SW480 (cell line): ENCODE data around the gene ATXN1.
"Not testable (repeated sequence)": the region's sequence is repeated elsewhere in the genome, so short reads cannot be mapped to it uniquely, and the experiment has no call there.

Experiments used
- DNase-seq: peaks from one replicate; pipeline ENCODE4 v3.0.0-alpha.2; 2016; ENCODE audit warnings: low spot score

Gene ATXN1

GRCh38 chr6:16760516-16761470, at the start of gene ATXN1:
Gene ATXN1 (minus strand): TSS chr6:16761460.
- peak; percentile 46 for DNase-seq

DNA sequence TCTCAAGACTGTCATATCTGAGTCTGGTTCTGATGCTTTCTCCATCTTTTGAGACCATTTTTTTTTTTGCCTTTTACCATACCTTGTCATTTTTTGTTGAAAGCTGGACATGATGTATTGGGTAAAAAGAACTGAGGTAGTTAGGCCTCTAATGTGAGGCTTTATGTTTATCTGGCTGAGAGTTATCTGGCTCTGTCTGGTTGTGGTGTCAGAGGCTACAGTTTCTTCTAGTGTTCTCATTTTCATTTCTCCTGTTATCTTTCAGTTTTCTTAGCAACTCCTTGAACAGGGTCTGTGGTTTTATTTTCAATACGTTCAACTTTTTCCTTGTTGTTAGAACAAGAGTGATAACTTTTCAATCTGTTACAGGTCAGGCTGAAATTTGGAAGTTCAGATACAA, 49.2 kb upstream of the ATXN1 start:
- no peak for DNase-seq

DNA sequence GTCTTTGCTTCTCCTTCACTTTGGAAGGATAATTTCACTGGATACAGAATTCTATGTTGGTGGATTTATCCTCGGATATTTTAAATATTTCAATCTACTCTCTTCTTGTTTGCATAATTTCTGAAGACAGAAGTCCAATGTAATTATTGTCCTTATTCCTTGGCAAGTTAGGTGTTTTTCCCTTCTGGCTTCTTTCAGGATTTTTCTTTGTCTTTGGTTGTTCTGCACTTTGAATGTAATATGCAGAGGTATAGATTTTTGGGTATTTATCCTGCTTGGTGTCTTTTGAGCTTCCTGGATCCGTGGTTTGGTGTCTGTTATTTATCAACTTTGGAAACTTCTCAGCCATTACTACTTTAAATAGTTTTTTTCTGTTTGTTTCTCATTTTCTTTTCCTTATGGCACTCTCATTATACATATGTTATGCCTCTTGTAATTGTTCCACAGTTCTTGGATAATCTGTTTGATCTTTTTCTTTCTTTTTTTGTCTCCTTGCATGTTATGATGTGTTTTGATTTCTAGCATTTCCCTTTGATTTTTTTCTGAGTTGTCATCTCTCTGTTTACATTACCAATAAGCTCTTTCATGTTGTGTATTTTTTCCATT, 48.6 kb upstream of the ATXN1 start:
- DNase-seq = no peak

DNA sequence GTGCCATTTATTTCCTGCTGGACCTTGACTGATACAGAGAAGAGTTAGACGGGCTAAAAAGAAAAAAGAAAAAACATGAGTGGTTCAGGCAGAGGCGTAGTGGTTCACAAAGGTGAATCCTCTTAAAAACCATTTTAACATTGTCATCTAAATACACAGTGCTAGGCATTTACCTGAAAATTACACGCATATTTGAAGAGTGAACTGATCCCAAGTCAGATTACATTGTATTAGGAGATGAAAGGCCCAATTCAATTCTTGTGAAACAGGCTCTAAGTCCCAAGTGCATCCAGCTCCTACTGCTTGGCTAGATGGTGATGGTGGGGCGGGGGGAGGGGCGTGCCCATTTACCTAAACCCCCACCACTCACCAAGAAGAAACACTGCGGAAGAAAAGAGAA, 46.7 kb upstream of the ATXN1 start:
- no peak for DNase-seq

GRCh38 chr6:16806363-16806762, 45.1 kb upstream of the ATXN1 start:
- no peak for DNase-seq

DNA sequence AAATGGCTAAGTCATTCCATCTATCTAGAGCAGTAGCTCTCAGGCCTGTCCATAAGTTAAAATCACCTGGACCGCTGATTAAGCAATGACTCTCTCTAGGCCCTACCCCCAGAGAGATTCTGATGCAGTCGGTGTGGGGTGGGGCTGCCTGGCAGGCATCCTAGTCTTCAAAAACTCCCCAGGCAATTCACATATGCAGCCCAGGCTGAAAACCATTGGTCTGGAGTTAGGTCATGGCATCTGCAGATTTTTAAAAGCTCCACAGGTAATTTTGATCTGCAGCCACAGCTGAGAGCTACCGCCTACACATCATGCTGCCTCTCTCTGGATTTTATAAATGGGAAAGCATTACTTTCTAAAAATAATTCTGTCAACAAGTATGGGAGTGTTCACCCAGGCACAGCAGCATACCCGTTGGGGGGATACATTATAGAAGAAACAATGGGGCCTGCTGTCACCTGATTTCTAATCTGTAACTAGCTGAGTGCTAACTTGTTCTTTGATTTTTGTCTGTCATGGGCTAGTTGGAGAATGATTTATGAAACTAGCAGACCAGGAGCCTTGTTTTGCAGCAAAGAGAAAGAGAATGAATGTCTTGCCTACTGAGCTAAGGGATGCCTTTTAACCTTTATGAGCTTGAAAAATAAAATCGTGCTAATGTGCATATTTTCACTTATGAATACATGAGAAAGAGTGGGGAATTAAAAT, 44.1 kb upstream of the ATXN1 start:
- DNase-seq = peak; percentile 1

GRCh38 chr6:16804546-16805242, 43.4 kb upstream of the ATXN1 start:
- peak; percentile 4 for DNase-seq

- DNase-seq = no peak
Measured at GRCh38 chr6:16803294-16804200, 42.3 kb upstream of the ATXN1 start.

DNA sequence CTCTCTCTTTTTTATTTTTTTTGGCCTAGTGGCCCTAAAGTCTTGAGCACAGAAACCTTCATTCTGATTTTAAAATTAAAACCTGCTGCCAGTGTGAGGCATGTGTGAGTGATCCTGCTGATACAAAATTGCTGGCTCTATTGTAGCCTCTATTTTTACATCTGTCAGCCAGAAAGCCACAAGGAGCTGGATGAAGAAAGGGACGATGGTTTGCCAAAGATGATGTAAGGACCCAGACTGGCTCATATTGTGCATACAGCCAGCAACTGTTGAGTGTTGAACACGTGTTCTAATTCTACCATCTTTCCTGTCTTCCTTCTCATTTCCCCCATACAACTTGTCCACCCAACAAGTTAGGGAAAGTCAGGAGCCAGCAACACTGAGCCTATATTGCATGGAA, 40.8 kb upstream of the ATXN1 start:
- DNase-seq = no peak

- no peak for DNase-seq
Measured at GRCh38 chr6:16800942-16801341, 39.7 kb upstream of the ATXN1 start.

DNA sequence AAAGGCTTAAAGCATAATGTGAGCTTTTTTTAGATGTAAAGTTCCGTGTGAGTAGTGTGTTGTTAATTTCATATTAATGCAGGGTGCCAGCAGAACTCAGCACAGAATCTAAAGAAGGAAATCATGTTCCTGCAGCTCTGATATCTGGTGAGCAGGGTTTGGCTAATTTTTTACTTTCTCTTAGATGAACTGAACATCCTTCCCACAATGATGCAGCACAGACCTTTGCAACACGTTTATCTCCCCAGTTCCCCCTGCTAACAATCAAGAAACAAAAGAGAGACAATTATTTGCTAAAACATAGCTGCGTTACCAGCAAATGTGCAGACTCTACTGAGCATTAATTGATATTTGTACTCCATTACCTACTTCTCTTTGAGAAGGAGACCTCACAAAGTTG, 39.1 kb upstream of the ATXN1 start:
- no peak for DNase-seq

GRCh38 chr6:16799279-16800193, 38.3 kb upstream of the ATXN1 start:
- DNase-seq = peak; percentile 19

- no peak for DNase-seq
Measured at GRCh38 chr6:16793828-16794412, 32.7 kb upstream of the ATXN1 start.

DNA sequence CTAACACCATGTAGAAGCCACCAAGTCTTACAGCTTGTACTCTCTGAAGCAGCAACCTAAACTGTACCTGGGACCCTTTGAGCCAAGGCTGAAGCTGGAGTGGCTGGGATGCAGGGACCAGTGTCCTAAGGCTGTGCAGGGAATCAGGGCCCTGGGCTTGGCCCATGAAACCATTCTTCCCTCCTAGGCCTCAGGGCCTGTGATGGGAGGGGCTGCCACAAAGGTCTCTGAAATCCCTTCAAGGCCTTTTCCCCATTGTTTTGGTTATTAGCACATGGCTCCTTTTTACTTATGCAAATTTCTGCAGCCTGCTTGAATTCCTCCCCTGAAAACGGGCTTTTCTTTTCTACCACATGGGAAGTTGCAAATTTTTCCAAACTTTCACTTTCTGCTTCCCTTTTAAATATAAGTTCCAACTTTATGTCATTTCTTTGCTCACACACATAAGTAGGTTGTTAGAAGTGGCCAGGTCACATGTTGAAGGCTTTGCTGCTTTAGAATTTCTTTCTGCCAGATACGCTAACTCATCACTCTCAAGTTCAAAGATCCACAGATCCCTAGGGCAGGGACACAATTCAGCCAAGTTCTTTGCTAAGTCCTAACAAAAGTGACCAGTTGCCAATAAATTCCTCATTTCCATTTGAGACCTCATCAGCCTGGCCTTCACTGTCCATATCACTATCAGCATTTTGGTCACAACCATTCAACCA, 28.2 kb upstream of the ATXN1 start:
- no peak for DNase-seq

DNA sequence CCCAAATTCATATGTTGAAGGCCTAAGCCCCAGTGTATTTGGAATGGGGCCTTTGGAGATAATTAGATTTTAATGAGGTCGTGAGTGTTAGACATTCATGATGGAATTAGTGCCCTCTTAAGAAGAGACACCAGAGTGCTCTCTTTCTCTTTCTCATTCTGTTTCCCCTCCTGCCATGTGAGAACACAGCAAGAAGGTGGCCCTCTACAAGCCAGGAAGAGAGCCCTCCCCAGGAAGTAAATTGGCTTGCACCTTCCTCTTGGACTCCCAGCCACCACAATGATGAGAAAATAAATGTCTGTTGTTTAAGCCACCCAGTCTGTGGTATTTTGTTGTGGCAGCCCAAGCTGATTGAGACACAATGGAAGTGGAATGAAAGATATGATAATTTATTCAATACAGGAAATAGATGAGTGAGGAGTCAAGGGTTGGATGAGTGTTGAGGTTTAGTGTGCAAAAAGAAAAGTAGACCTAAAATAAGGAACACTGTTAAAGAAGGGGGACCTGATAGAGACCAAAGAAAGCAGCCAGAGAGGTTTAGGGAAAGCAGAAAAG, 25.9 kb upstream of the ATXN1 start:
- DNase-seq = no peak

GRCh38 chr6:16785496-16785895, 24.2 kb upstream of the ATXN1 start:
- no peak for DNase-seq

DNA sequence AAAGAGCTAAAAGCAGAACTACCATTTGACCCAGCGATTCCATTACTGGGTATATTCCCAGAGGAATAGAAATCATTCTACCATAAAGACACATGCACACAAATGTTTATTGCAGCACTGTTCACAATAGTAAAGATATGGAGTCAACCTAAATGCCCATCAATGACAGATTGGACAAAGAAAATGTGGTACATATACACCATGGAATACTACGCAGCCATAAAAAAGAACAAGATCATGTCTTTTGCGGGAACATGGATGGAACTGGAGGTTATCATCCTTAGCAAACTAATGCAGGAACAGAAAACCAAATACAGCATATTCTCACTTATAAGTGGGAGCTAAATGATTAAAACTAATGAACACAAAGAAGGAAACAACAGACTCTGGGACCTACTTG, 23.7 kb upstream of the ATXN1 start:
- not testable (repeated sequence) for DNase-seq

DNA sequence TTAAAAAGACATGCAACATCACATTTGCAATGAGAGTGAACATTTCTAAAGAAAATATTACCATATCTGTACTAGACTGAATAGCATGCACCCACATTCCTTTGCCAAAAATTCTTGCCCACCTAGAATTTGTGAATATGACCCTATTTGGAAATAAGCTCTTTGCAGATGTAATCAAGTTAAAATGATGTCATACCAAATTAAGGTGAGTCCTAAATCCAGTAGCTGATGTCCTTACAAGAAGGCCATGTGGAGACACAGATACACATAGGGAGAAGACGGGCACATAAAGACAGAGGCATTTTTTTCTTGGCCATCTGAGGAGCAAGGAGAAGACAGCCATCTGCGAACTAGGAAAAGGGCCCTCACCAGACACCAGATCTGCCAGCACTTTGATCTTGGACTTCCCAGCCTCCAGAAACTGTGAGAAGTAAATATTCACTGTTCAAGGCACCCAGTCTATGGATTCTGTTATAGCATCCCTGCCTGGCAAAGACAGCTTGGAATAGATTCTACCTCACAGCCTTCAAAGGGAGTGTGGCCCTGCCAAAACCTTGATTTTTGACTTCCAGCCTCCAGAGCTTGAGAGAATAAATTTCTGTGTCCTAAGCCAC, 22.8 kb upstream of the ATXN1 start:
- no peak for DNase-seq
